Nucleus accumbens (tissue), 56 donors: ENCODE measurements around the gene DPP4.
A peak's percentile ranks its signal among the peaks of the same experiment; 100 is the strongest.

Source experiments
- DNase-seq, 56 donors: peaks; one replicate each; lab custom pipeline; 2025; lab: John Stamatoyannopoulos, UW

DPP4 gene

GRCh38 chr2:162073888-162074631 lies at the start of gene DPP4:
Gene DPP4, minus strand, starts transcription at chr2:162074215. Its CDS starts 234 bp downstream, at chr2:162073981.
- DNase-seq: peak in 1 of 56 donors; percentile 6

- DNase-seq: peak in 8 of 56 donors; percentile 1 to 10 (median 4)
Observed at GRCh38 chr2:162118166-162119031, 44.4 kb upstream of the DPP4 start.

GRCh38 chr2:162116352-162116751 lies 42.3 kb upstream of the DPP4 start:
- DNase-seq: no peak

- no peak for DNase-seq
Observed at GRCh38 chr2:162115076-162115475, 41.1 kb upstream of the DPP4 start.

GRCh38 chr2:162114271-162114670 lies 40.3 kb upstream of the DPP4 start:
- DNase-seq: no peak

GRCh38 chr2:162113776-162114168 lies 39.8 kb upstream of the DPP4 start:
- no peak for DNase-seq

GRCh38 chr2:162113088-162113775 lies 39.2 kb upstream of the DPP4 start:
- DNase-seq: no peak

- DNase-seq: no peak
Observed at GRCh38 chr2:162111958-162112850, 38.2 kb upstream of the DPP4 start.

- DNase-seq: no peak
Observed at GRCh38 chr2:162107361-162107901, 33.4 kb upstream of the DPP4 start.

GRCh38 chr2:162106746-162107145 lies 32.7 kb upstream of the DPP4 start:
- no peak for DNase-seq

GRCh38 chr2:162106146-162106551 lies 32.1 kb upstream of the DPP4 start:
- DNase-seq: no peak

GRCh38 chr2:162103443-162104009 lies 29.5 kb upstream of the DPP4 start:
- DNase-seq: peak in 1 of 56 donors; percentile 28

GRCh38 chr2:162100579-162100978 lies 26.6 kb upstream of the DPP4 start:
- DNase-seq: no peak

- no peak for DNase-seq
Observed at GRCh38 chr2:162099836-162100235, 25.8 kb upstream of the DPP4 start.

- peak in 16 of 56 donors; percentile 3 to 52 (median 28) for DNase-seq
Observed at GRCh38 chr2:162092658-162093556, 18.9 kb upstream of the DPP4 start.

- DNase-seq: no peak
Observed at GRCh38 chr2:162092008-162092390, 18.0 kb upstream of the DPP4 start.

GRCh38 chr2:162091325-162092007 lies 17.5 kb upstream of the DPP4 start:
- DNase-seq: no peak

- DNase-seq: no peak
Observed at GRCh38 chr2:162090109-162090508, 16.1 kb upstream of the DPP4 start.
